Loucy (cell line): Measurements from ENCODE around the gene ULK1.
A peak's percentile ranks its signal among the peaks of the same experiment; 100 is the strongest.

Experiments
- H2AFZ ChIP-seq: fragments of 200-600 bp; sonication (generic); 2 replicates; pipeline ENCODE4 v1.6.0; 2016; ENCODE audit warnings: antibody characterized with exemption, mild to moderate bottlenecking, low read length, moderate library complexity
- H3F3A ChIP-seq: fragments of 200-600 bp; 2 replicates; pipeline ENCODE4 v1.6.0; 2016; ENCODE audit warnings: antibody characterized with exemption, low read depth, mild to moderate bottlenecking
- H3K27me3 ChIP-seq: fragments of 200-600 bp; sonication (generic); 2 replicates; pipeline ENCODE4 v1.6.1; 2014; ENCODE audit warnings: low read length, mild to moderate bottlenecking; ENCODE audit not compliant: insufficient read depth, poor library complexity, severe bottlenecking
- H3K36me3 ChIP-seq: fragments of 200-600 bp; sonication (generic); 2 replicates; pipeline ENCODE4 v1.6.1; 2016; ENCODE audit warnings: low read length; ENCODE audit not compliant: insufficient read depth
- H3K4me1 ChIP-seq: fragments of 200-600 bp; sonication (generic); 2 replicates; pipeline ENCODE4 v1.5.1; 2014; ENCODE audit warnings: low read length, mild to moderate bottlenecking; ENCODE audit not compliant: insufficient read depth, poor library complexity, severe bottlenecking
- H3K4me2 ChIP-seq: fragments of 200-600 bp; sonication (generic); 2 replicates; pipeline ENCODE4 v1.6.0; 2014; ENCODE audit warnings: antibody characterized with exemption, low read length, low read depth, mild to moderate bottlenecking; ENCODE audit not compliant: poor library complexity, severe bottlenecking
- H3K4me3 ChIP-seq: fragments of 200-600 bp; sonication (generic); 2 replicates; pipeline ENCODE4 v1.5.1; 2014; ENCODE audit warnings: low read length, mild to moderate bottlenecking, mixed read lengths; ENCODE audit not compliant: poor library complexity, severe bottlenecking
- H3K79me2 ChIP-seq: fragments of 200-600 bp; sonication (generic); 2 replicates; pipeline ENCODE4 v1.6.1; 2014; ENCODE audit warnings: low read length; ENCODE audit not compliant: insufficient read depth
- H3K9ac ChIP-seq: fragments of 200-600 bp; sonication (generic); 2 replicates; pipeline ENCODE4 v1.6.0; 2014; ENCODE audit warnings: mild to moderate bottlenecking, low read depth, low read length, moderate library complexity; ENCODE audit not compliant: poor library complexity, severe bottlenecking
- H3K9me2 ChIP-seq: fragments of 200-600 bp; sonication (generic); replicated peaks from 2 replicates; pipeline ENCODE4 v1.6.1; 2016; ENCODE audit warnings: low read depth, low read length, mixed read lengths
- H3K9me3 ChIP-seq: fragments of 200-600 bp; sonication (generic); 2 replicates; pipeline ENCODE4 v1.6.1; 2014; ENCODE audit warnings: mild to moderate bottlenecking, antibody characterized with exemption, low read length, low read depth; ENCODE audit not compliant: insufficient read depth
- H4K20me1 ChIP-seq: fragments of 200-600 bp; sonication (generic); 2 replicates; pipeline ENCODE4 v1.6.0; 2014; ENCODE audit warnings: antibody characterized with exemption, low read length, mild to moderate bottlenecking; ENCODE audit not compliant: insufficient read depth, poor library complexity, severe bottlenecking
- CTCF ChIP-seq: fragments of 200-600 bp; sonication (generic); conservative IDR thresholded peaks from 2 replicates; pipeline ENCODE4 v1.5.1; 2014; ENCODE audit warnings: mild to moderate bottlenecking, antibody characterized with exemption, low read length
- EZH2phosphoT487 ChIP-seq: fragments of 200-600 bp; IDR thresholded peaks from 2 replicates; pipeline ENCODE4 v1.6.1; 2018; ENCODE audit warnings: antibody characterized with exemption, mild to moderate bottlenecking, moderate library complexity, borderline replicate concordance

Gene ULK1

GRCh38 chr12:131928080-131928710 is 33.8 kb downstream of the ULK1 start:
- Histone ChIP-seq H3K9ac (peak overlapping the region; percentile 65), H3K79me2 (peaks cover 32% of the 10 kb centered on the region), H3K9me3 (no peaks in the 10 kb centered on the region), H3K36me3 (peaks cover 15% of the 10 kb centered on the region; the same call in 1 of the 2 replicates), H3K4me1 (peaks cover 13% of the 10 kb centered on the region), H3F3A (no peaks in the 10 kb centered on the region), H4K20me1 (peaks cover 12% of the 10 kb centered on the region), H3K27me3 (no peaks in the 10 kb centered on the region), H3K9me2 (no peaks in the 10 kb centered on the region), H3K4me2 (peak overlapping the region; percentile 73), H2AFZ (peak overlapping the region; percentile 92), H3K4me3 (peak overlapping the region; percentile 74)
- TF ChIP-seq EZH2phosphoT487 (no peak), CTCF (no peak)

- H3K4me3 ChIP-seq = peak within 1 kb of the TSS; percentile 87
- no peaks in the 10 kb centered on the region for H3K9me2 ChIP-seq
- peak within 1 kb of the TSS; percentile 77 for H3K9ac ChIP-seq
- peaks cover 23% of the 10 kb centered on the region; the same call in 1 of the 2 replicates for H3K36me3 ChIP-seq
- H3F3A ChIP-seq = no peaks in the 10 kb centered on the region
- H3K4me2 ChIP-seq = peak within 1 kb of the TSS; percentile 99
- peak within 1 kb of the TSS; percentile 92 for H2AFZ ChIP-seq
- peaks cover 13% of the 10 kb centered on the region for H3K4me1 ChIP-seq
- H4K20me1 ChIP-seq = peaks cover 12% of the 10 kb centered on the region
- TF ChIP-seq EZH2phosphoT487 = no peak
- TF ChIP-seq CTCF = no peak
- no peaks in the 10 kb centered on the region for H3K27me3 ChIP-seq
- no peaks in the 10 kb centered on the region for H3K9me3 ChIP-seq
- H3K79me2 ChIP-seq = peaks cover 32% of the 10 kb centered on the region
Measured at GRCh38 chr12:131928711-131929580, 34.5 kb downstream of the ULK1 start, which contains the start of gene PUS1. PUS1 (plus strand) TSS chr12:131929276; CDS start chr12:131929723, 447 bp downstream.

GRCh38 chr12:131929581-131930456 is 35.4 kb downstream of the ULK1 start:
- Histone ChIP-seq H3K79me2 (peaks cover 32% of the 10 kb centered on the region), H3K27me3 (no peaks in the 10 kb centered on the region), H3K9me2 (no peaks in the 10 kb centered on the region), H3K4me1 (peaks cover 13% of the 10 kb centered on the region), H3K9ac (peak overlapping the region; percentile 77), H2AFZ (peak overlapping the region; percentile 57; the same call in 1 of the 2 replicates), H3K9me3 (no peaks in the 10 kb centered on the region), H3K36me3 (peaks cover 29% of the 10 kb centered on the region; the same call in 1 of the 2 replicates), H3K4me3 (peak overlapping the region; percentile 87), H4K20me1 (peaks cover 12% of the 10 kb centered on the region), H3K4me2 (peak overlapping the region; percentile 99), H3F3A (no peaks in the 10 kb centered on the region)
- no peak for TF ChIP-seq EZH2phosphoT487
- no peak for TF ChIP-seq CTCF
